GM21576 (cell line): ENCODE results near the gene BLTP3B.

ENCODE experiments used
- ATAC-seq: cut with Tn5 transposase; IDR thresholded peaks from one replicate; pipeline ENCODE4 v1.9.1; 2021; ENCODE audit warnings: mild to moderate bottlenecking, moderate library complexity; ENCODE audit not compliant: unreplicated experiment

BLTP3B gene

DNA sequence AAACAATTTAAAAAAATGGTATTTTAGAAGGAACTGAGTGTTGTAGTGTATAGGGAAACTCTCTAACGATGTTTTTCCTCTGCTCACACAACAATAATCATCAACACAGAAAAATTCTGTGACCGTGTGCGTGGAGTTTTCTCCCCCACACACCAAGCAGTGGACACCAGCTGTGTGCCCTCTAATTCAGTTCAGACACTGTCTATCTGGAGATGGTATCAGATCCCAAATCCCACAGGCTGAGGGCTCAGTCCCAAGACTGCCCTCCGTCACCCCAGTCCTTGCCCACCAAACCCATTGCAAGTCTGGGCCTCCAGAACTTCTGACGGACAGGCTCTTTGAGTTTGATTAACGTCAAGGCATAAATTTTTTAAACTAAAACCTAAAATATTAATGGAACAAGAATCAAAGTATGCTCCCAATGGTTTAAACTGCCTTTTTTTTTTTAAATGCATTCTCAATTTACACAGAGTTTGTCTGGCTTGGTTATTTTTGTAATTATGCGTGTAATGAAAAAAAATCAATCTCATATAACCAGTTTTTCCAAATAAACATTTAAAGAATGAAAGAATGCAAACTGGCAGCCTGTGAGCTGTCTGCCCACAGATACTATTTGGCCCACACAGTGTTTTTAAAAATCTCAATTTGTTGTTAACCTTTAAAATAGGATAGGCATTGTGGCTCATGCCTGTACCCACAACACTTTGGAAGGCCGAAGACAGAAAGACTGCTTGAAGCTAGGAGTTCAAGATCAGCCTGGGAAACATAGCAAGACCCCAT lies 19.2 kb downstream of the BLTP3B start:
- ATAC-seq, result no peak

DNA sequence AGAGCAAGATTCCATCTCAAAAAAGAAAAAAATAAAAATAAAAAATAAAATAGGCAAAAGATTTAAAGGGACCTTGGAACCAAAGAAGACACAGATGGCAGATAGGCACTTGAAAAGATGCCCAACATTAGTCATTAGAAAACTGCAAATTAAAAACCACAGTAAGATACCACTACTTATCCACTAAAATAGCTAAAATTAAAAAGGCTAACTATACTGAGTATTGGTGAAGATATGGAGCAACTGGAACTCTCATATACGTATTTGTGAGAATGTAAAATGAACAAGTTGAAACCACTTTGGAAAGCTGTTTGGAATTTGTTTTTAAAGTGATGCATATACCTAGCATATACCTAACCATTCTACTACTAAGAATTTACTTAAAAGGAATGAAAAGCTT lies 22.3 kb downstream of the BLTP3B start:
- ATAC-seq, result no peak

DNA sequence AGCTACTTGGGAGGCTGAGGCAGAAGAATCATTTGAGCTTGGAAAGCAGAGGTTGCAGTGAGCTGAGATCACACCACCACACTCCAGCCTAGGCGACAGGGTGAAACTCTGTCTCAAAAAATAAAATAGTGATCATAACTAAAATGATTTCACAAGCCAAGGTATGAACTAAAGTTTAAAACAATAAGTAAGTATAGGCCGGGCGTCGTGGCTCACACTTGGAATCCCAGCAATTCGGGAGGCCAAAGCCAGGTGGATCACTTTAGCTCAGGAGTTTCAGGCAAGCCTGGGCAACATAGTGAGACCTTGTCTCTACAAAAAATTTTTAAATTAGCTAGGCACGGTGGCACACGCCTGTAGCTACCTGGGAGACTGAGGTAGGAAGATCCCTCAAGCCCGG lies 27.4 kb downstream of the BLTP3B start:
- no peak for ATAC-seq

DNA sequence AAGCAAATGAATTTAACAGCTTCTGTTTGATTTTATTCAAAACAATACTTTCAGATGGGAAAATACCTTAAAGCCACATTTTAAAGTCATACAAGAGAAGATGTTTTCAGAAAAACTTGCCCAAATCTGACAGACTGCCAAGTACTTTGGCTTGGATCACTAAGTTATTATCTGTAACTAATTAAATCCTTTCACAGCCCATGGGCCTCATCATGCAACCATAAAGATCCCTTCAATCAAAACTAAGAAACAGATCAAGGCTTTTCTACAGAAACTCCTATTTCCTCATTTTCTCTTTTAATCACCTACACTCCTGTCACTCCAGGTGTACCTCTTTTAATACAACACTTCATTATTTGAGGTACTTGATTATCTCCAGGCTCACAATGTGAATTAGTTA lies 28.1 kb downstream of the BLTP3B start:
- ATAC-seq, result no peak

DNA sequence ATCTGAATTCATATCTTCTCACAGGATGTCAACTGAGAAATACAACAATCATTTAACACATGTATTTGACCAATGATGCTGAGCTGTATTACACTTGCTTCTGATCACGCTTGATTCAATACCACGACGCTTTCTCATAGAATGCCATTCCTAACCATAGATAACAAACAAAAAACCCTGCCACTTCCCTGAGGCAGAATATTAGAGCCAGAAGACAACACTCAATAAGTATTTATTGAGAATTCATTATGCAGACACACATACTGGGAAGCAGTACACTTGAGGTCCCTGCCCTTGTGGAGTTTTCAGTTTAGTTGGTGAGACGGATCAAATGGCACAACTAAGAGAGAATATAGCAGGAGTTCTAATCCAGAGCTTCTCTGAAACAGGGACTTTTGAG lies 32.4 kb downstream of the BLTP3B start:
- ATAC-seq, result no peak

DNA sequence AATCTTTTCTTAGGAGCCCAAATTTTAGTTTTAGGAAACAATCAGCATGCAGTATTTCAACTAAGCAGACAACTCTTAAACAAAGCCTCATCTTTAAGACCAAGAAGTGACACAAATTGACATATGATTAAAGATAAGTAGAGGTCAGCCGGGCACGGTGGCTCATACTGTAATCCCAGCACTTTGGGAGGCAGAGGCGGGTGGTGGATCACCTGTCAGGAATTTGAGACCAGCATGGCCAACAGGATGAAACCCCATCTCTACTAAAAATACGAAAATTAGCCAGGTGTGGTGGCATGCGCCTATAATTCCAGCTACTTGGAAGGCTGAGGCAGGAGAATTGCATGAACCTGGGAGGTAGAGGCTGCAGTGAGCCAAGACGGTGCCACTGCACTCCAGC lies 35.8 kb downstream of the BLTP3B start:
- ATAC-seq, result no peak

DNA sequence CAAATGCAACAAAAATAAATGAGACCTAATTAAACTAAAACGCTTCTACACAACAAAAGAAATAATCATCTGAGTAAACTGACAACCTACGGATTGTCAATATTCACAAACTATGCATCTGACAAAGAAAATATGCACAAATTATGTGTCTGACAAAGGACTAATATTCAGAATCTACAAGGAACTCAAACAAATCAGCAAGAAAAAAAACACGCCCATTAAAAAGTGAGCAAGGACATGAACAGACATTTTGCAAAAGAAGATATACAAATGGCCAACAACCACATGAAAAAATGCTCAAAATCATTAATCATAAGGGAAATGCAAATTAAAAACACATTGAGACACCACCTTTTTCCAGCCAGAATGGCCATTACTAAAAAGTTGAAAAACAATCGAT lies 37.0 kb downstream of the BLTP3B start:
- no peak for ATAC-seq

DNA sequence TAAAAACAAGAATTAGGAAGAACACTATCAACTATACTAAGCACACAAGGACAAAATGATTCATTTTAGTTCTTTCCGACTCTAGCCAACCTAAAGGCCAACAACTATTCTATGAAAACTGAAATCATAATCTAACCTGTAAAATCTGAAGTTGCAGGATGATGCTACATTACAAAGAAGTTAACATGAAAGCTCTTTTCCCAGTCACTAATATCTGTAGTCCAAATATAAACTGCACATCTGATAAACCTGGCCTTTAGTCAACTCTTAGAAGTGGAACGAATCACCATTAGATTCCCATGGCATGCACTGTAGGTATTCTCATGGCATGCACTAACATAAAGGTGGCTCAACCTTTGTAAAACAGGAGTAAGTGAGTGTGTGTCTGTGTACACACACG lies 41.7 kb downstream of the BLTP3B start:
- no peak for ATAC-seq
